ENCODE measurements around the gene SEC16A. TPM values are rescaled to one million over a fixed set of nuclear protein-coding genes. Genes with fewer than 3 reads are reported as not detected.

Gene SEC16A
- total and polyA plus RNA-seq, 2 experiments from 2014 or later, result 42.0 to 42.7 TPM

DNA sequence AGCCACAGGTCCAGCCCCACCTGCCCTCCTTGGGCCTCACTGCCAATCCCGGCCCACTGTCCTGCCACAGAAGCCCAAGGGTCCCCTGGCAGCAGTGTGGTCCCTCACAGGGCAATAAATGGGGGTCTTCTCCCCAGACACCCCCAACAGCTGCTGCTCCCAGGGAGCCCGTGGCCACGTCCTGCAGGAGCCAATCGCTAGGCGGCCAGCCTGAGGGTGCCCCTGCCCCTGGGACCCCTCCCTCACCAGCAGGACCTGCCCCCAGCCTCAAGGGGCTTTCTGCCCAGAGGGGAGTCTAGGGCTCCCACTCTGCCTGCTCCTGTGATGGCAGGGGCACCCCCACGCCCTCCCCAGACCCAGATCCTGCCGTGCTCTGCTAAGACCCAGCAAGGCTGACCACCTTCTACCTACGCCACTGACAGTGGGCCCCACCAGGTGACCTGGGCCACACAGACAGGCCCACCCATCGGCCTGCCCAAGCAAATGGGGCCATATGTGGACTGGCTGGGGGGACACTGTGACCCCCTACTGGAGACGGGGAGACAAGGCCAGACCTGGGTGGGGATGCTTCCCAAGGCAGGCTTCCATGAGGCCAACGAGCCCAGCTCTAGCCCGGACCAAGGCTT, 46.0 kb upstream of the SEC16A start:
- H3K9me3 ChIP-seq (ENCODE audit: low read depth), result no peaks in the 10 kb centered on the region
- H3K27me3 ChIP-seq, result no peaks in the 10 kb centered on the region
- peaks cover 18% of the 10 kb centered on the region for H4K20me1 ChIP-seq (ENCODE audit: insufficient read depth, poor library complexity, severe bottlenecking)
- H2AFZ ChIP-seq, result no peak overlapping the region
- no peak overlapping the region for H3K4me3 ChIP-seq
- H3K9me2 ChIP-seq (replicated peaks; ENCODE audit: insufficient read depth), result no peaks in the 10 kb centered on the region
- peaks cover 14% of the 10 kb centered on the region for H3K4me1 ChIP-seq (ENCODE audit: insufficient read depth)
- TF ChIP-seq EZH2phosphoT487 (IDR thresholded peaks at IDR 0.05; ENCODE audit: low read depth, severe bottlenecking, unreplicated experiment) (no peak), EZH2 (IDR thresholded peaks at IDR 0.05; ENCODE audit: borderline replicate concordance) (no peak)
- TF ChIP-seq, protein P1, sequence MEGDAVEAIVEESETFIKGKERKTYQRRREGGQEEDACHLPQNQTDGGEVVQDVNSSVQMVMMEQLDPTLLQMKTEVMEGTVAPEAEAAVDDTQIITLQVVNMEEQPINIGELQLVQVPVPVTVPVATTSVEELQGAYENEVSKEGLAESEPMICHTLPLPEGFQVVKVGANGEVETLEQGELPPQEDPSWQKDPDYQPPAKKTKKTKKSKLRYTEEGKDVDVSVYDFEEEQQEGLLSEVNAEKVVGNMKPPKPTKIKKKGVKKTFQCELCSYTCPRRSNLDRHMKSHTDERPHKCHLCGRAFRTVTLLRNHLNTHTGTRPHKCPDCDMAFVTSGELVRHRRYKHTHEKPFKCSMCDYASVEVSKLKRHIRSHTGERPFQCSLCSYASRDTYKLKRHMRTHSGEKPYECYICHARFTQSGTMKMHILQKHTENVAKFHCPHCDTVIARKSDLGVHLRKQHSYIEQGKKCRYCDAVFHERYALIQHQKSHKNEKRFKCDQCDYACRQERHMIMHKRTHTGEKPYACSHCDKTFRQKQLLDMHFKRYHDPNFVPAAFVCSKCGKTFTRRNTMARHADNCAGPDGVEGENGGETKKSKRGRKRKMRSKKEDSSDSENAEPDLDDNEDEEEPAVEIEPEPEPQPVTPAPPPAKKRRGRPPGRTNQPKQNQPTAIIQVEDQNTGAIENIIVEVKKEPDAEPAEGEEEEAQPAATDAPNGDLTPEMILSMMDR (IDR thresholded peaks at IDR 0.05; ENCODE audit: poor library complexity), result no peak
- 95% methylated on average over 12 of the region's 12 CpGs for WGBS (ENCODE audit: low lambda C conversion rate, missing lambda C conversion rate)
- no peak for DNase-seq (ENCODE audit: low spot score)
- H3K4me2 ChIP-seq, result no peak overlapping the region
- peaks cover 9% of the 10 kb centered on the region for H3K79me2 ChIP-seq
- H3K36me3 ChIP-seq (replicated peaks; ENCODE audit: insufficient read depth, low read depth), result no peaks in the 10 kb centered on the region
- no peak overlapping the region for H3K27ac ChIP-seq

DNA sequence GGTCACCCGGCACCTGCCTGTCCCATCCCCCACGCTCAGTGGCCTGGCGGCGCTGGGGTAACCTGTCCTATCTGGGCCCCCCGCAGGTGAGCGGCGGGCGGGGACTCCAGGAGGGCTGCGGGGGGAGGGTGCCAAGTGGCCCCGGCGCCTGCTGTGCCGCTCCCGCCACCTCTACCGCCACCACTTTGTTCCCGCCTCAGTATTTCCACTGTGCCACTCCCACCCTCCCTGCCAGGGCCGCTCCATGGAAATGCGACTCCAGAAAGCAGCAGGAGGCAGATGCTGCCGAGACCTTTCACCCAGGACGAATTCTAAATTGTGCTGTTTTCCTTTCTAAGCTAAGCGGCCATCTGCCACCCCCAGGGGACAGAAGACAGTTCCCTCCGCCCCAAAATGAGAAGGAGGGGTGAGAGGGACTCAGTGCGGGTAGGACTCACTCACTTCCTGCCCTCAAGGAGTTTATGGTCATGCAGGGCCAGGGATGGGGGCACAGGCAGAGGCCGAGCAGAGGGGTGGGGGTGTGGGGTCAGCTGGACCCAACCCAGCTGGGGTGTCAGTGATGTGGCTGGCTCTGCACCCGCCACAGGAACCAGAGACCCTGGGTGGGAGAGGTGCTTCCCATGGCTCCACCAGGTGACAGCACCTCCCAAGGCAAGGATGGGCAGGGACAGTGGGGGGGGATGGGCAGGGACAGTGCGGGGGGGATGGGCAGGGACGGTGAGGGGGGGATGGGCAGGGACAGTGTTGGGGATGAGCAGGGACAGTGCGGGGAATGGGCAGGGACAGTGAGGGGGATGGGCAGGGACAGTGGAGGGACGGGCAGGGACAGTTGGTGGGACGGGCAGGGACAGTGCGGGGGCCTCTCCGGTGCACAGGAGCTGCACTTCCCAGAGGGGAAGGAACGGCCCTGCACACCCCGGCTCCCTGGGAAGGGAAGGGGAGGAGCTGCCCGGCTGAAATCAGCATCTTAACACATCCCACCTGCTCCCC, 45.2 kb upstream of the SEC16A start:
- H3K4me3 ChIP-seq, result no peak overlapping the region
- peak; percentile 63 for DNase-seq (ENCODE audit: low spot score)
- no peak overlapping the region for H3K27ac ChIP-seq
- H4K20me1 ChIP-seq (ENCODE audit: insufficient read depth, poor library complexity, severe bottlenecking), result peaks cover 12% of the 10 kb centered on the region
- H3K4me2 ChIP-seq, result no peak overlapping the region
- H3K27me3 ChIP-seq, result no peaks in the 10 kb centered on the region
- no peak for TF ChIP-seq EZH2phosphoT487 (IDR thresholded peaks at IDR 0.05; ENCODE audit: low read depth, severe bottlenecking, unreplicated experiment)
- TF ChIP-seq, protein P1 (IDR thresholded peaks at IDR 0.05; ENCODE audit: poor library complexity), result no peak
- TF ChIP-seq EZH2 (IDR thresholded peaks at IDR 0.05; ENCODE audit: borderline replicate concordance), result no peak
- peaks cover 9% of the 10 kb centered on the region for H3K79me2 ChIP-seq
- no peak overlapping the region for H2AFZ ChIP-seq
- H3K4me1 ChIP-seq (ENCODE audit: insufficient read depth), result peaks cover 14% of the 10 kb centered on the region
- no peaks in the 10 kb centered on the region for H3K9me3 ChIP-seq (ENCODE audit: low read depth)
- no peaks in the 10 kb centered on the region for H3K9me2 ChIP-seq (replicated peaks; ENCODE audit: insufficient read depth)
- WGBS (ENCODE audit: low lambda C conversion rate, missing lambda C conversion rate), result 79% methylated on average over 31 of the region's 34 CpGs
- no peaks in the 10 kb centered on the region for H3K36me3 ChIP-seq (replicated peaks; ENCODE audit: insufficient read depth, low read depth)

DNA sequence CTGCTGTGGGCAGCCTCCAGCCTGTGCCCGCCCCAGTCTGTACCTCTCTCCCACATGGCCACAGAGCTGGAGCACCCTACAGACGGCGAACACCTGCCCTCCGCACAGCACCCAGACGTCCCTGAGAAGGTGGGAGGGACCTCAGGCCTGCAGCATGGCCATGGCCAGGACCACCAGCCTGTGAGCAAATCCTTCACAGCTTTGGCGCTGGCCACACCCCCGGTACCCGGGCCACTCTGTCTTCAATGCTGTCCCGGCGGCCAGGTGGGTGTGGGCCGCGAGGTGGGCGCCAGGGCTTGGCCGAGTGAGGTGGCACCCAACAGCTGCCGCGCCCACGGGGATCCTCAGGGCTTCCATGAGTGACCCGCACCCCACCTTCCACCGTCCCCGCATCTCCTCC, 44.3 kb upstream of the SEC16A start:
- peaks cover 9% of the 10 kb centered on the region for H3K79me2 ChIP-seq
- H3K4me3 ChIP-seq, result no peak overlapping the region
- no peaks in the 10 kb centered on the region for H3K36me3 ChIP-seq (replicated peaks; ENCODE audit: insufficient read depth, low read depth)
- WGBS (ENCODE audit: low lambda C conversion rate, missing lambda C conversion rate), result 88% methylated on average over 17 of the region's 20 CpGs
- H3K9me3 ChIP-seq (ENCODE audit: low read depth), result no peaks in the 10 kb centered on the region
- peaks cover 14% of the 10 kb centered on the region for H3K4me1 ChIP-seq (ENCODE audit: insufficient read depth)
- no peaks in the 10 kb centered on the region for H3K27me3 ChIP-seq
- no peak for TF ChIP-seq EZH2 (IDR thresholded peaks at IDR 0.05; ENCODE audit: borderline replicate concordance)
- TF ChIP-seq, protein P1 (IDR thresholded peaks at IDR 0.05; ENCODE audit: poor library complexity), result no peak
- no peak for TF ChIP-seq EZH2phosphoT487 (IDR thresholded peaks at IDR 0.05; ENCODE audit: low read depth, severe bottlenecking, unreplicated experiment)
- no peak overlapping the region for H3K27ac ChIP-seq
- H4K20me1 ChIP-seq (ENCODE audit: insufficient read depth, poor library complexity, severe bottlenecking), result peaks cover 7% of the 10 kb centered on the region
- no peak overlapping the region for H3K4me2 ChIP-seq
- no peak overlapping the region for H2AFZ ChIP-seq
- H3K9me2 ChIP-seq (replicated peaks; ENCODE audit: insufficient read depth), result no peaks in the 10 kb centered on the region
- no peak for DNase-seq (ENCODE audit: low spot score)
